Neutrophil (primary cell): Measurements from ENCODE around the gene ALDH3B1.
A peak's percentile ranks its signal among the peaks of the same experiment; 100 is the strongest.

Source experiments
- H3K27ac ChIP-seq: fragments of 200-600 bp; sonication (generic); 2 replicates; pipeline ENCODE4 v1.5.1; 2016; ENCODE audit warnings: mild to moderate bottlenecking, moderate library complexity
- H3K27me3 ChIP-seq: fragments of 200-600 bp; sonication (generic); 2 replicates; pipeline ENCODE4 v1.6.0; 2016; ENCODE audit warnings: mild to moderate bottlenecking
- H3K36me3 ChIP-seq: fragments of 200-600 bp; sonication (generic); 2 replicates; pipeline ENCODE4 v1.5.1; 2017
- H3K4me1 ChIP-seq, 2 experiments: fragments of 200-600 bp in 1 of 2; sonication (generic) in 1 of 2; 1 replicate in 1 of 2; 2 replicates in 1 of 2; pipeline versions ENCODE4 v1.5.1 to v1.6.1; 2013 to 2016; ENCODE audit warnings: low read depth in 1 of 2, low read length in 1 of 2, mild to moderate bottlenecking in 1 of 2, moderate library complexity in 1 of 2; ENCODE audit not compliant: control insufficient read depth in 1 of 2, insufficient read depth in 1 of 2
- H3K4me3 ChIP-seq, 2 experiments: fragments of 200-600 bp in 1 of 2; sonication (generic) in 1 of 2; 1 replicate in 1 of 2; 2 replicates in 1 of 2; pipeline ENCODE4 v1.5.1; 2013 to 2016; ENCODE audit warnings: low read depth in 1 of 2, low read length in 1 of 2, mild to moderate bottlenecking in 1 of 2, moderate library complexity in 1 of 2
- H3K9me3 ChIP-seq: fragments of 200-600 bp; sonication (generic); 2 replicates; pipeline ENCODE4 v1.5.1; 2016
- CTCF ChIP-seq: fragments of 200-600 bp; sonication (generic); IDR thresholded peaks from 2 replicates; pipeline ENCODE4 v1.5.1; 2016; ENCODE audit warnings: antibody characterized with exemption

ALDH3B1 gene

DNA sequence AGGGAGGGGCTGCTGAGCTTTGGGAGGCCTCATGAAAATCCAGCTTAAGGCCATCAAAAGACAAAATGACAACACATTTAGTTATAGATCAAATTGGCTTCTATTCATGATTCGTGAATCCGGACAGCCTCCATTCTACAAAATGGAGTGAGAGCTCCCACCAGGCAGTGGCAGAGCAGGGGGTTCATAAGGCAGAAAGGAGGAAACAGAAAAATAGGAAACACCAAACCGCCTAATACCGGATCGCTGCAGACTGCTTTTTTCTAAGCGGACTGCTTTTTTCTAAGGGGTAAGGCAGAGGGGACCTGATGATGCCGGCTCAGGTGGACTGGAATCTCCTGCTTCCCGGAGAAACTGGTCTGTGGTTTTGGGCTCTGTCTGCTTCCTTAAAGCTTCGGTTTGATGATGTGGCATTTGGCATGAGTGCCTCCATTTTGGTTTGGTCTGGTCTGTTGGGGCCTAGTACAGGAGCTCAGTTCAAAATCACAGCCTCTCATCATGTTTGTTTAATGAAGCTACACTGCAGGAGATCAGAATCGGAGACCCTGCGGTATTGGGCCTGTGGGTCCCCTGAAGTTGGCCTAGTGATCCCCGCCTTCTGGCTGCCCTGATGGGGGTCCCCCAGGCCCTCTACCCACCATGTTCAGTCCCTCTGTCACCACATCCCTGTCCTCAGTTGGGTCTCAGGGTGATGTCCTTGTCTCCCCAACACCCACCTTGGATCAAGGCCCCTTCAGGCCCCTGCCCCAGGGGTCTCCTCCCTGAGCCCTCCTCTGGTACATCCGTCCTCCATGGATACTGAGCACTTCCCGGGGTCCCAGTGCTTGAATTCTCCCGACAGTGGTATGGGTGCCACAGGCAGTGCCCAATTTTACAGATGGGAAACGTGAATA, 1.2 kb downstream of the ALDH3B1 start:
- Histone ChIP-seq H3K4me1 (peaks cover 65 to 68% of the 10 kb centered on the region in 2 experiments), H3K27ac (peak overlapping the region; percentile 95), H3K27me3 (no peaks in the 10 kb centered on the region)

DNA sequence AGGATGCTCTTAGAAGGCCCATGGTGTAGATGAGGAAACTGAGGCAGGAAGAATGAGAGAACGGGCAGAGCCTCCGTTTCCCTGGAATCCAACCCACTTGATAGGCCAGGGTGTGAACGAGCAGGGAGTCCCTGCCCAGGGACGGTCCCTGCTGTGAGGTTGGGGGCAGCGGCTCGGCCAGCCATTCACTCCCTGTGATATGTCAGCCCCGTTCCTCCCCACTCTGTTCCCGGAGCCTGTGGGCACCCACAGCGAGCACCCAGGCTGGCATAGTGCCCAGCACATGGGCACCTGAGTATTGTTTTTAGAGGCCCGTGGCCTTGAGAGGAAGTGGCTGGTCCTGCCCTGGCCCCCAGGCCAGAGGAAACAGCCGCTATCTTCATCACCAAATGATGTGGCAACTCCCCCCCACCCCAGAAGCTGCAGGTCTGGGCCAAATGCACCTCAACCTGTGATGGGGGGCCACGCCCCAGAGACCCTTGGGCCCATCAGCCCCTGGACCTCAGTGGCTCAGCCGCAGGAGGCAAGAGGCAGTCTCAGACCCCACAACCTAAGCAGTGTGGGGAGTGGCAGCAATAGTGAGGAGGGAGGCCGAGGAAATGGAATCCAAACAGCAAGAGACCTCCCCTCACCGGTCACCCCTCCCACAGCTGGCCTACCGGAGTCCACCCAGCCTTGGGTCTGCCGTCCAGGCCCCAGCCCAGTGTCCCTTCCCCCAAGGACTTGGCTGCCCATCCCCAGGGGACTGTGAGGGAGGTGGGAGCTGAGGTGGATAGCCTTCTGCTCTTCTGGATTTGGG, 2.1 kb downstream of the ALDH3B1 start:
- H3K4me1 ChIP-seq: peaks cover 65 to 67% of the 10 kb centered on the region in 2 experiments
- H3K36me3 ChIP-seq: peaks cover 28% of the 10 kb centered on the region
- TF ChIP-seq CTCF: no peak
- H3K4me3 ChIP-seq: peak overlapping the region; percentile 74 to 78
- H3K9me3 ChIP-seq: no peaks in the 10 kb centered on the region
- no peaks in the 10 kb centered on the region for H3K27me3 ChIP-seq
- peak overlapping the region; percentile 95 for H3K27ac ChIP-seq

More for the DNA sequence above, 1.2 kb downstream of the ALDH3B1 start:
- Histone ChIP-seq H3K9me3 (no peaks in the 10 kb centered on the region), H3K36me3 (peaks cover 19% of the 10 kb centered on the region), H3K4me3 (peak overlapping the region; percentile 74 to 78)
- TF ChIP-seq CTCF: no peak

DNA sequence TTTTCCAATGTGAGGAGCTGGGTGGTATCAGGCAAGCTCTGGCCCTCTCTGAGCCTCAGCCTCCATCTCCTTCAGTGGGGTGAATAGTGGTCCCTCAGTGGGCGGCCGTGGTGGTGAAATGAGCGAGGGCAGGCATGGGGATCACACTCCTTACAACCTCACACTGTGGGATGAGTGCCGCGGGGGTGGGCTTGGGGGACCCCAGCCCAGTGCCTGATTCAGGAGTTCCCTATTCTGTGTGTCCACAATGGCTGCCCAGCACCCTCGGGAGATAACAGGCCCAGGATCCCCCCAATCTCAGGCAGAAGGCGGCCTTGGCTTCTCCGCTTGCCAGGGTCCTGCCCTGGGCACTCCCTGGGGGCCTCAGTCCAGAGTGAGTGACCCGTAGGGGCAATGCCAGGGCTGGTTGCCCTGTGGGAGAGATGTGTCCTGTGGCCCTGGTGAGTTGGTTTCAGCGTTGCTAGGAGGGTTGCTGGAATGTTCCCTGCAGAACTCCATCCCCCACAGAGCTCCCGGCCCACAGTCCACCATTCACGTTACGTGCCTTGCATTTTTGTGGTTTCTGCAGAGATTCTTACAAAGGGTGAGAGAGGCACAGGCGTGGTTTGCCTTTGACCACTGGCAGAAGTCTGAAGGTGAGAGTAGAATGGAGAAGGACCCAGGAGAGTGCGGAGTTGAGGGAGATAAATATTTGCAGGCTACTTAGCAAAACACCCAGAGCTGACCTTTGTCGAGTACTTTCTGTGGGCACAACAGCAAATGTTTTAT, 2.9 kb downstream of the ALDH3B1 start:
- Histone ChIP-seq H3K4me3 (peak overlapping the region in 1 of 2 experiments; percentile 74), H3K4me1 (peaks cover 65 to 67% of the 10 kb centered on the region in 2 experiments), H3K9me3 (no peaks in the 10 kb centered on the region), H3K27ac (peak overlapping the region; percentile 95), H3K36me3 (peaks cover 36% of the 10 kb centered on the region), H3K27me3 (no peaks in the 10 kb centered on the region)
- TF ChIP-seq CTCF: no peak

DNA sequence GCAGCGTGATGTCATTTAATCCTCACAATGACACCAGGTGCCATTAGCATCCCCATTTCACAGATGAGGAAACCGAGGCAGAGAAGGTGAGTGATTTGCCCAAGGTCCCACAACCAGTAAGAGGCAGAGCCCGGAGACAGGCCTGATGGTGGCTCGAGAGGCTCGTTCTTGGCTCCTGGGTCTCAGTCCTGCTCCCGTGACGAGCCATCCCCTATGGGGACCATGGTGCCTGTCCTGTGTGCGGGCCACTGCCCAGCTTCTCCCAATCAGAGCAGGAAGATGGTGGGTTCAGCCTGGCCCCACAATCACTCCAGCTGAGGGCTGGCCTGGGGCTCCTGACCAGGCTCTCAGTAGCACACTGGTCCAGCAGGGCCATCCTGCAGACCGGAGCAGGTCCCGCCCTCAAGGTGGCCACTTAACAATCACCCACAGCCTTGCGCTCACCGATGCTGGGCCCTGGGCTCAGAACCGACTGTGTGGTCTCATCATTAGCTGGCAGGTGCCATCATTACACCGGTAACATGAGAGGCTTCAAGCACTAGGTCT, 3.6 kb downstream of the ALDH3B1 start:
- Histone ChIP-seq H3K4me3 (no peak overlapping the region), H3K9me3 (no peaks in the 10 kb centered on the region), H3K4me1 (peaks cover 60% of the 10 kb centered on the region in 2 experiments), H3K27me3 (no peaks in the 10 kb centered on the region), H3K36me3 (peaks cover 43% of the 10 kb centered on the region), H3K27ac (peak overlapping the region; percentile 95)
- TF ChIP-seq CTCF: no peak
